Measurements from ENCODE around the gene SNX32. TPM values are rescaled to one million over a fixed set of nuclear protein-coding genes. Genes with fewer than 3 reads are reported as not detected.
A peak's percentile ranks its signal among the peaks of the same experiment; 100 is the strongest.

The SNX32 gene
- total RNA-seq, 4 donors from 2014 or later = 0.21 to 0.99 (median 0.67) TPM

GRCh38 chr11:65883786-65884715, 50.3 kb downstream of the SNX32 start:
- H3K4me3 ChIP-seq (ENCODE audit: low read depth, poor library complexity, severe bottlenecking) = no peak overlapping the region
- no peak for TF ChIP-seq CTCF (IDR thresholded peaks at IDR 0.05)
- TF ChIP-seq POLR2A (IDR thresholded peaks at IDR 0.05) = no peak
- DNase-seq (ENCODE audit: low spot score in 2 of 2) = no peak
- intact Hi-C loops (cut with DNase I; ENCODE audit: low total_unique reads) = loop anchor here (5.0 kb wide), 1 partner anchor 103 kb away; no protein-coding TSS in a partner anchor
- 81 to 83% methylated on average over 28 of the region's 28 CpGs for WGBS, 2 donors

- TF ChIP-seq CTCF (IDR thresholded peaks at IDR 0.05) = peak in 1 of 3 donors; percentile 96
- no peak for TF ChIP-seq POLR2A (IDR thresholded peaks at IDR 0.05)
- 0 to 22% methylated on average over 5 to 8 of the region's 9 CpGs for WGBS, 2 donors
- H3K4me3 ChIP-seq (ENCODE audit: low read depth, poor library complexity, severe bottlenecking) = no peak overlapping the region
- DNase-seq (ENCODE audit: low spot score in 2 of 2) = peak; percentile 56 to 95
- intact Hi-C loops (cut with DNase I; ENCODE audit: low total_unique reads) = loop anchor here (5.0 kb wide), 1 partner anchor 103 kb away; no protein-coding TSS in a partner anchor
Observed at GRCh38 chr11:65884716-65885092, 50.9 kb downstream of the SNX32 start.

GRCh38 chr11:65885231-65885630, 51.5 kb downstream of the SNX32 start:
- intact Hi-C loops (cut with DNase I; ENCODE audit: low total_unique reads) = no loop called here
- 81 to 83% methylated on average over 7 of the region's 7 CpGs for WGBS, 2 donors

GRCh38 chr11:65885808-65886536, 52.2 kb downstream of the SNX32 start:
- intact Hi-C loops (cut with DNase I; ENCODE audit: low total_unique reads) = no loop called here
- no peak overlapping the region for H3K4me3 ChIP-seq (ENCODE audit: low read depth, poor library complexity, severe bottlenecking)
- DNase-seq (ENCODE audit: low spot score in 2 of 2) = no peak
- TF ChIP-seq CTCF (IDR thresholded peaks at IDR 0.05) (no peak), POLR2A (IDR thresholded peaks at IDR 0.05) (no peak)
- WGBS, 2 donors = 76 to 87% methylated on average over 12 of the region's 12 CpGs

More at GRCh38 chr11:65885231-65885630, 51.5 kb downstream of the SNX32 start:
- no peak for DNase-seq (ENCODE audit: low spot score in 2 of 2)
- TF ChIP-seq CTCF (IDR thresholded peaks at IDR 0.05) = no peak
- no peak overlapping the region for H3K4me3 ChIP-seq (ENCODE audit: low read depth, poor library complexity, severe bottlenecking)

GRCh38 chr11:65886826-65887722, 53.3 kb downstream of the SNX32 start:
- WGBS, 2 donors = 79 to 86% methylated on average over 14 of the region's 14 CpGs
- no peak overlapping the region for H3K4me3 ChIP-seq (ENCODE audit: low read depth, poor library complexity, severe bottlenecking)
- intact Hi-C loops (cut with DNase I; ENCODE audit: low total_unique reads) = no loop called here
- no peak for DNase-seq (ENCODE audit: low spot score in 2 of 2)
- no peak for TF ChIP-seq CTCF (IDR thresholded peaks at IDR 0.05)
- no peak for TF ChIP-seq POLR2A (IDR thresholded peaks at IDR 0.05)

Data from lower leg skin (tissue), 4 donors.